Measurements from ENCODE around the gene ABCD4.

ABCD4 gene

DNA sequence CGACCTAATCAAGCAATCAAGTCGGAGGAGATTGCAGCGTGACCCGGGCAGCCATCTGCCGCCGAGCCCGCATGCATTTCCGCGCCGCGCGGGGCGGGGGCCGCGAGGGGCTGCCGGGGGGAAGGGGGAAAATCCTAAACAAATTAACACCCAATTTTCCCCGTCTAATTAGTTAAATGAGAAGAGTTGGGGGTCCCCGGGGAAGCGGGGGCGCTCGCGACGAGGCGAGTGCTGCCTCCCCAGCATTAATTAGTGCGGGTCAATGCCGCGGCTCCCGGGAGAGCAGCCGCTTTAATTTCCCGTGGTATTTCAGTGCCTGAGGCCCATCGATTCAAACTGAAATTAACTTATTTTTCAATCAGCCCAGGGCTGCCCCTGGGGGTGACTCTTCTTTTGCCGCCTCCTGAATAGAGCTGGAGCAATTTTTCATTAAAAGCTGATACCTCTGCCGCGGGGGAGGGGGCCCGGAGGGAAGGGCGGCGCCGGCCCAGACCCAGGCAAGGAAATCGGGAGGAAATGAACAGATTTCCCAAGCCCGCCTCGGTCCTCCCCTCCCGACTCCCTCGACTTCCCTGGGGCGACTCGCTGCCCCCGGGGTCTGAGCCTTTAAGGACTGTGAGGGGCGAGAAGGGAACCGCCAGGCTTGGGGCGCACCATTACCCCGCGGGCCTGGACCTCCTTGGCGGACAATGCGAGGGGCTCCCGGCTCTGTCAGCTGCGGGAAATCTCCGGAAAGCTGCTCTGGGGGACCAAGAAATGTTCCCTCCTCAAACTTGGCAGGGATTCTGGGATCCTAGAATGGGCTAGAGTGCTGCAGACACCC lies 44.6 kb downstream of the ABCD4 start:
- no peak for DNase-seq

DNA sequence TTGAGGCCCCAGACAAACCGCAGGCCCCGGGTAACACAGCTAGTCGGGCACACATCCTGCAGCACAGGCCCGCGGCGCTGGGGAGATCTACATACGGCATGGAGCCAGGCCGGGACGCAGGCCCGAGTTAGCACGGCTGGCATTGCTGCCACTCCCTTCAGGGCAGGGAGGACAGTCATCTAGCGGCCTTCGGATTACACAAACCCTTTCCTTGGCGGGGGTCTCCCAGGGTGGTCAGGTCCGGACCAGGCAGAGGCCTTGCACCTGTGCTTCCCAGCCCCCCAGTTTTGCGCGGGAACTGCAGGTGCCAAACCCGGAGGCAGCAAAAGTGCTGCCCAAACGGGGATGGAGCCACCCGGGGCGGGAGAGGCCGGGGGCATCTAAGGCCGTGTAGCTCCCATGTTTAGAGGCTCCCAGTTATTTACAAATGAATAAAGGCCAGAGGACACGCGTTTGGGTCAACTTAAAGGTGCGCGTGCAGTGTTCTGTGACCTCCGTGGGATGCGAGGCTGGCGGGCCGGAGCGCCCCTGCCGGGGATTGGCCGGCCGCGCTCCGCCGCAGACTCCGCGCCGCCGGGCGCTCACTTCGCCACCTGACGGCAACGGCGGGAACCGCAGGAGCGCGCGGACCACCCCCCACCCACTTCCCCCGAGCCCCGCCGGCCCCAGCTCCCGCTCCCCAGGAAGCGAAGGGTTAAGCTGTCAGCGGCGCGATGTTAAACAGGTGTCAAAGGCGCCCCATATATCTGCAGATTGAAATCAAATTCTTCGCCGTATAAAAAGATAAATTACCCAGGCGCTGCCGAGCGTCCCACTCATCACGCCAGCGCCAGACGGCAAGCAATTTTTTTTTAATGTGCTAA lies 45.4 kb downstream of the ABCD4 start:
- no peak for DNase-seq

DNA sequence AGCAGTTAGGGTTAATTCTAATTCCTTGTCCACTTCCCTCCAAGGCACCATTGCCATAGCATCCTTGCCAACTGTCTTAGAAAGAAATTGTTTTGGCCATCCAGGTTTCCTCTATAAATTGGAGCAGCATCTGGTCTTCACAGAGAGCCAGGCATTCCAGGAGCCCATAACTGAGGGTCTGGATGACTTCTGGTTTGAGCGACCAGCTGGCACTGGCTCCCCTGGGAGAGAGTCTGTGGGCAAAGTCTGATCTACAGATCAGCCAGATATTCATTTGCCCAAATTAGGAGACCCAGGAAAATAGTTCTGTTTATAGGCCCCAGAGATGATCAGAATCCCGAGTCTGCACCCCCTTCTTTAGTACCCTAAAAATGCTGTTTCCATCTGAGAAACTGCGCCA lies 47.5 kb downstream of the ABCD4 start:
- DNase-seq = no peak

DNA sequence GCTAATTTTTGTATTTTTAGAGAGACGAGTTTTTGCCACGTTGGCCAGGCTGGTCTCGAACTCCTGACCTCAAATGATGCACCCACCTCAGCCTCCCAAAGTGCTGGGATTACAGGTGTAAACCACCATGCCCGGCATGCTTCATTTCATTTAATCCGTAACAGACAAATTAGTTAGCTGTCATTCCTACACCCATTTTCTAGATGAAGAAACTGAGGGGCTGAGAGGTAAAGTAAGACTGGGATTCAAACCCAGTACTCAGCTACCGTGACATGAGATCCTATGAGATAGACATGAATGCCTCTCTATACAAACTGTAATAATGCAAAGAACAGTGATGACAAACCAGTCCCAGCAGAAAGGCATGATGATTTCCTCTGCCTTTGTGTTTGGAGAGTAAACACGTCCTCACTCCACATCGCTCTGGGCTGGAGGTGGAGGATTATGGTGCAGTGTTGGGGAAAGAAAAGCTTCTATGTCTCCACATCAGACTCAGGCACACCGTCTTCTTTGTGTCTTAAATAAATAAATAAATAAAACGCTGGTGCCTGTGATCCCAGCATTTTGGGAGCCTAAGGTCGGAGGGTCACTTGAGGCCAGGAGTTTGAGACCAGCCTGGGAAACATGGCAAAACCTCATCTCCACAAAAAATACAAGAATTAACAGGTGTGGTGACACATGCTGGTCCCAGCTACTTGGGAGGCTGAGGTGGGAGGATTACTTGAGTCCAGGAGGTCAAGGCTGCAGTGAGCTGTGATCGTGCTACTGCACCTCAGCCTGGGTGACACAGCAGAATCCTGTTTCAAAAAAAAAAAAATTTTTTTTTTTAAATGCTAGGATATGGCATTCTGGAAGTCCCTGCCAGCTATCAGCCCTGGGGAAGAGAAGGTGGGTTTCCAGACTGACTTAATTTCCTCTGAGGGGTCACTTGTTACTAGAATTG lies 53.0 kb downstream of the ABCD4 start:
- DNase-seq = no peak

DNA sequence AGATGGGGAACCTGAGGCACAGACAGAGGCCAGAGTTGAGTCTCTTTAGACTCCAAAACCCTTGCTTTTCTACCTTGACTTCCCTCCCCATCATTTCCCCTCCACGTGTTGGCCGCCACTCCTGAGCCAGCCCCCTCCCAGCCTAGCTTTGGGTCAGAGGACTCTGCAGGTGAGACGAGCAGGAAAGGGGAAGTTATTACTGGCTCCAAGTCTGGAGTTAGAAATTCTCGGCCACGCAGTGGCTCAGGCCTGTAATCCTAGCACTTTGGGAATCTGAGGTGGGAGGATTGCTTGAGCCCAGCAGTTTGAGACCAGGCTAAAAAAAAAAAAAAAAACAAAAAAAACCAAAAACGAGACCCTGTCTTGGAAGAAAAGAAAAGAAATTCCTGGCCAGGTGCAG lies 54.7 kb downstream of the ABCD4 start:
- no peak for DNase-seq

DNA sequence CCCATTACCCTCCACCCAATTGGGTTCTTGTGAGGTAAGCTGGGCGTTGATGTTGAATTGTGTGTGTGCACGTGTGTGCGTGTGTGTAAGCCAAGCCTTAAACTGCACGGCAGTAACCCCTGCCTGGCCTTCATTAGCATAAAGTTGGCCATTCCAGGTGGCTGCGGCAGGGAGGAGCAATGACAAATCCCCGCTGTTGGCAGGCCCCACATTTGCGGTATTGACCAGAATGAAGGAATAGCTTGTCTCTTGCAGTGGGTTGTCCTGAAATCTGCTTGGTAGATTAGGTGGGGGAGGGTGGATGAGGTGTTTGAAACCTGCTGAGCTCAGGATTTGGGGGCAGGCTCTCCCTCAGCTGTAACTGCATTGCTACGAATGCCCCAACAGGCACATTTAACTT lies 56.2 kb downstream of the ABCD4 start:
- DNase-seq = no peak

DNA sequence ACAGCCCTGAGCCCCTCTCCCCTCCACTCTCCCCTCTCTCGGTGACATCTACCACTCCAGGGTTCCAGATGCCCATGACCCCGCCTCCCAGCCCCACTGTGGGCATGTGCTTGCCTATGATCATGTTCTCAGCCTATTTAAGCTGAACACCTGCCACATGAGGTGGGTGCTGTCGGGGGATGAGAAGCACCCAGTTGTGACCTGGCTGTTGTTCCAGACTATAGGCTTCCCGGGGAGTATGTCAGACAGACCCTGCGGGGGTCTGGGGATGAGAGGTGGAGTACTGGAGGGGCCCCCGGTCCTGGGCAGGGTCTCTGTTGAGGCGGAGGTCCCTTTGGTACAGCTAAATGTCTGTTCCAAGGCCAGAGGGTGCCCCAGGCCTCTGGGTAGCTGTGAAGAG lies 57.4 kb downstream of the ABCD4 start:
- no peak for DNase-seq

DNA sequence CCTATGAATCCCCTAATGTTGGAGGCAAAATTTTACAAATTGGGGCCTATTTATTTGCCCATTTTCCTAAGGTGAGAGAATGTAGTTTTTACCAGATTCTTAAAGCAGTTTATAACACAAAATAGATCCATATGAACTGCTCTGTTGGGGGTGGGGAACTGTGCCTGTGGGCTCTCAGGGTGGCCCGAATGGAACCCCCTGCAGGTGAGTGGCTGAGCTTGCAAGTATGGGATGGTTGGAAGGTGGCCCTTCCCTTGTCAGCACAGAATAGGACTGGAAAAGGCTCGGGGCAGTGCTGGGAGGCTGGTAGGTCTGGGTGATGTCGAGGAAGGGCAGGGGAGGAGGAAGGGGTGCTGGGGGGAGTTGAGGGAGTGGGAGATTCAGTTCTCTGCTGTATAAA lies 58.6 kb downstream of the ABCD4 start:
- no peak for DNase-seq

DNA sequence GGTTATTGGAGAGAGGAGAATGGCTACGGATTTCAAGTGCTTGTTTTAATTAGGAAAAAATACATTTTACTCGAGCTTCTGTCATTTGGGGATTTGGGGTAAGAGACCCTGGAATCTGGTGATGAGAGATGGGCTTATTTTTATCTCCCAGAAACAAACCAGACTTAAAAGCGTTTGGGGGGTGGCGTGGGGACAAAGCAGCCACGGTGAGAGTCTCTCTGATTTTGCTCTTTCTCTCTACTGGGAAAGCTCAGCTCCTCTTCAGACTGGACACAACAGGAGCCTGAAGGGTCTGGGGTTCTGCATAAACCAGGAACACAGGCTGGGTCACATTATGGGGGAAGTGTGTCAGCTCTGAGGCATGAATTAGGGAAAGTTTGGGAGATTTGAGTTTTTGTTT lies 59.7 kb downstream of the ABCD4 start:
- no peak for DNase-seq

DNA sequence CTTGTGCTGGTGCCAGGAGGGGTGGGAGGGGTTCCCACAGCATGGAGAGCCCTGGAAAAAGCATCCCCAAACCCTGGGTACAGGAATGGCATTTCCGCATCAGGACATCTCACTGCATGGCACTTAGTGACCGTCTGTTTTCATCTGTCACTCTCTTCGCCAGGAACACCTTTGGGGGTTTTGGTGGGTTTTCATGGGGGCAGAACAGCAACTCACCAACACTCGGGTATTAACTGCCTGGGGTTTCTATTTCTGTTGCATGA lies 60.0 kb downstream of the ABCD4 start:
- no peak for DNase-seq

DNA sequence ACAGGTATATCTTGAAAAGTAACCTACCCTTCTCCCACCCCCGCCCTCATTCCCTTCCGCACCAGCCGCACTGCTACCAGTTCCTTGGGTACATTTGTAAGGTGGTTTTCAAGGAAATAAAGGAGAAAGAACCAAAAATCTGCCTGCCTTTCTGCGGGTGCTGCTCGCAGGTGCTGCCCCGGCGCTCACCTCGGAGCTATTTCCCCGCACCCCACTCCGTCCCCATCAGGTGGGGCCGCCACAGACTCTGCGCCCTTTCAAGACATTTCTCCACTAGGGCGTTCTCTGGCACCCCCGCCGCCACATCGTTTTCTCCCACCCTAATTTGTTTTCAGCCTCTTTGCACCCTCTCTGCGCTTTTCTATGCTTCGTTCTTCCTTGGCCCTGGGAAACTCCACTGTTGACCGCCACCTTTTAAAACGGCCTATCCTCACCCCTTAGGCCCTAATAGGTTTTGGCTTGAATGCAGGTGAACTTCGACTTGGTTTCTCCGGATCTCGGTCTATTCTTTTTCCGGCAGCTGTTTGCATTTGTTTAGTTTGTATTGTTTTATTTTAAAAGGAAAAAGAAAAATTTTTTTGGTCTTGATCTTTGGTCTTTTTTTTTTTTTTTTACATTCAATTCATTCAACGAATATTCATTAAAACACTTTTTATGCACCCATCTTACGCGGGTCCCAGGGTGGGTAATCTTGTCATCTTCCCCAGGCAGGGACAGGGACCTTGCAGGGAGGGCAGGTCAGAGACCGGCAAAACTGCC lies 60.5 kb downstream of the ABCD4 start:
- no peak for DNase-seq

DNA sequence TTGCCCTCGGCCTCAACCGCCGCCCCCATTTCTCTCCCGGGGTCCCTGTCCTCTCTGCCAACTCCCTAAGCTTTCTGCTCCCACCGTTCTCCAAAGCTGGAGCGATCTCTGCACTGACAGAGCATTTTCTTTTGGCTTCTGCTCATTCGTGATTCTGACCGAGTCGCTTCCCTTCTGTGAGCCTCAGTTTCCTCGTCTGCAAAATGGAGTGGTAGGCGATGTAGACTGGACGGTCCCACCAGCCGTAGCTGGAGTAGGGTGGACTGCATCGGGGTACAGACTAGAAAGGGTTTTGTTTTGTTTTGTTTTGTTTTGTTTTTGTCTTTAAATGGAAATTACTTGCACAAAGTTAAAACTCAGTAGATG lies 61.1 kb downstream of the ABCD4 start:
- no peak for DNase-seq

DNA sequence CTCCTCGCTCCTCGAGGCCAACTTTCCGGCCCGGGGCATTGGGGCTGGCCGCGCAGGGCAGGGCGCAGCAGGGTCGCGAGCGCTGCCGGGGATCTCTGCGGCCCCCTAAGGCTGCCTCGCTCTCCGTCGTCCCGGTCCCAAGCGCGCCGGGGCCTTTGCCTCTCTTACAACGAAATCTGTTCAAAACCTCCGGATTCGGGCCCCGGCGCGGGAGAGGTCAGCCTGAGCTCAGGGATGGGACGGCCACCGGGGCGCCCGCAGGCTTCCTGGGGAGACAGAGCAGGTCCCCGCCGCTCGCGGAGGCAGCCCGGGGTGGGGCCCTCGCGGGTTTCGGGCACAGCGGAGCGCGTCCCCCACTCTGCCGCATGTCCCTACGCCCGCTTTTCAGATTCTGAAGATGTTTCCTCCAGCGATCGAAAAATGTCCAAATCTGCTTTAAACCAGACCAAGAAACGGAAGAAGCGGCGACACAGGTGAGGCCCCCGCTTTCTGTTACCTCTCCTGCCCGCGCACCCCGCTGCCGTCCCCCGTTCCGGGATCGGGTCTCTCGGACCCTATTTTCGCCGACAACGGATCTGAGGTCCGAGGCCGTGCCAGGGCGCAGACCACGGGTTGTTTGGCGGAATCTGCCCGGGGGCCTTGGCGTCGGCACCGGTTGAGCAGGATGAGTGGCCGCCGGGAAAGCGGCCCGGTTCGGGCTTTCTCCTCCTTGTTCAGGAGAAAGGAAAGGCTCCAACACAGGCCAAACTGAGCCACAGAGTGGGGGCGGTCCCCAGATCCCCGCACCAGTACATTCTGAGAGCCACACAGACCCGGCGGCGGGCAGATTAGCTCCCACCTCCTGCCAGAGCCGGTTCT lies 61.7 kb downstream of the ABCD4 start:
- DNase-seq = no peak

DNA sequence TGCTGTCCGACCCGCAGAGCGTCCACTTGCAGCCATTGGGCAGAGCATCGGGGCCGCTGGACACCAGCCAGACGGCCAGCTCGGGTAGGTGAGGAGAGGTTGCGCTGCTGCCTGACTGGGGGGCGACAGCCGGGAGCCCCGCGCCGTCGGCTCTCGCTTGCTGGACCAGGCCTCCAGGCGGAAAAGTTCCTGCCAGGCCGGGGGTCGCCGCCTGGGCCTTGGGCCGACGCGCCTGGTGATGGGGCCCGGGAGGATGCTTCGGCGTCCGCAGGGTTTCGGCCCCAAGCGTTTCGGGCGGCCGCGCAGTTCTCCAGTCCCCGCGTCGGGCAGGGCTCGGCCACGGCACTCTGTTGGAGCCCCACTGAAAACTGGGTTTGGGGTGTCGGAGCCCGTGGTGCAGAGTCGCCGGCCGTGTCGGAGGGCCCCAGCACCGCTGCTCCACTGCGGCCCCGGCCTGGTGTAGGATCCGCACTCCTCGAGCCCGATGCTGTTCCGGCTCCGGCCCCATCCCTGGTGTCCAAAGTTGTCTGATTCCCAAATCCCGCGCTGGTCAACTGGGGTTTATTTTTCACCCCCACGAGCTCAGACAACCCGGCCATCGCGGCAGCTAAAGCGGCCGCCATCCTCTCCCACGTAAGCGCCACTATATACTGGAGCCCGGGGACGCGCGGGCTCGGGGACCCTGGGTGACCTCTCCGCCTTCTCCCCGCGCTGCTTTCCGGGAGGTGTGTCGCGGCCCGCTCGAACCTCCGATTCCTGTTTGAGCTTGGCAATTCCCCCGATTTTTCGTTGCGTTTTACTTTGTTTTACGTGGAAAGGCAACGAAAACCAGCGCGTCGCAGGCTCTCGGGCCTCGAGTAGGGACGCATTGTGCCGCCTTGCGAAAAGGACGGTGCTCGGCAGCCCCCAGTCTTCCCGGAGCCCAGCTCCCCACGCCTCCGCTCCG lies 62.6 kb downstream of the ABCD4 start:
- DNase-seq = no peak

DNA sequence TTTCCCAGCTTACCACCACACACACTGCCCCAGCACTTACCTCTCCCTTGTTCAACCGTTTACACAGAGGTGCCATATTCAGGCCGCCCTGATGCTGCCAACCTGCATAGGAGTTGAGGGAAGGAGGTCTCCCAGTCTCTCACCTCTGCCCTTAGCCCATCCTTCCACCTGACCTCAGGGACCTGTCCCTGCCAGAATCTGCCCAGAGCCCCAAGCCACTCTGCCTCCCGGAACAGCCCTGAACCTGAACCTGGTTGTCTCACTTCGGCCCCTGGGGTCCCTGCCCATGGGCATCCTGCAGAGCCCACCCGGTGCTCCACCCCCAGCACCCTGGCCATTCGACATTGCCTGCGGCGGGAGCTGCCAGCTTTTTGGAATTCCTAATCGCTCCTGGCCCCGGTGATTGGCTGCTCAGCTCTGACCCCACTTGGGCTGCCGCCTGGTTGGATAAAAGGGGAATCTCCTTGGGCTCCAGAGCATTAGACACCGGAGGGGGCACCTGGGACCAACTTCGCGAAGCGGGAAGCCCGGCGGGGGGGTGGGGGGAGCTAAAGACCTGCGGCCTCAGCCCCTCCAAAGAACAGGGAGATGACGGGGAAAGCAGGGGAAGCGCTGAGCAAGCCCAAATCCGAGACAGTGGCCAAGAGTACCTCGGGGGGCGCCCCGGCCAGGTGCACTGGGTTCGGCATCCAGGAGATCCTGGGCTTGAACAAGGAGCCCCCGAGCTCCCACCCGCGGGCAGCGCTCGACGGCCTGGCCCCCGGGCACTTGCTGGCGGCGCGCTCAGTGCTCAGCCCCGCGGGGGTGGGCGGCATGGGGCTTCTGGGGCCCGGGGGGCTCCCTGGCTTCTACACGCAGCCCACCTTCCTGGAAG lies 63.5 kb downstream of the ABCD4 start, which contains the start of gene VSX2:
Gene VSX2, plus strand, starts transcription at position 476 of the 874 bp plus-strand sequence. Its CDS starts 113 bp downstream, at position 589.
- DNase-seq = no peak

DNA sequence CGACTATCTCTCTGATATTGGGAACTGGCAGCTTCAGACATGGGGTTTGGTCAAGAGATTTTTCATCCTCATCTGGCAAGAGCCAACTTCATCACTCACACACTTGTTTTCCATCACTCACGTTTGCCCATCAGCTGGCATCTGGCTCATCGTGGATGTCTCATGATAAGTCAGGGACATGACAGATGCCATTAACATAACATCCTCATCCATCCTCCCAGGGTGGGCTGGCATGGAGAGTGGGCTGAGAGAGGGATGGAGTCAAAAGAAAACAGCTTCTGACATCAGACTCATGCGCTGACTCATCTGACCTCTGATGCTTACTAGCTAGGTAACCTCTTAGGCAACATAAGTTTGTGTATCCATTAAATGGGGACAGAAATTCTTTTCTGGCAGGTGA lies 65.3 kb downstream of the ABCD4 start:
- DNase-seq = no peak

All from MV-4-11 (cell line).